Measurements from ENCODE around the gene MIEF2. TPM values are rescaled to one million over a fixed set of nuclear protein-coding genes. Genes with fewer than 3 reads are reported as not detected.

MIEF2 gene
- total RNA-seq, 1 experiment from 2014 or later, result 28.4 TPM

Other genes starting within 250 kb of the MIEF2 start
- gene ATPAF2, start 221.5 kb upstream of the MIEF2 start, total RNA-seq (2014; rRNA removed; shearing (Covaris generic); ENCODE audit: low replicate concordance), result 16.5 and 31.9 TPM in 2 replicates
- 2.6 and 7.8 TPM in 2 replicates for gene GID4, start 221.3 kb upstream of the MIEF2 start, total RNA-seq (2014; rRNA removed; shearing (Covaris generic); ENCODE audit: low replicate concordance)
- 33.4 and 56.6 TPM in 2 replicates for gene DRG2, start 172.7 kb upstream of the MIEF2 start, total RNA-seq (2014; rRNA removed; shearing (Covaris generic); ENCODE audit: low replicate concordance)
- gene MYO15A, start 151.9 kb upstream of the MIEF2 start, total RNA-seq (2014; rRNA removed; shearing (Covaris generic); ENCODE audit: low replicate concordance), result not detected in 2 replicates
- 43.2 and 55.3 TPM in 2 replicates for gene ALKBH5, start 76.8 kb upstream of the MIEF2 start, total RNA-seq (2014; rRNA removed; shearing (Covaris generic); ENCODE audit: low replicate concordance)
- gene LLGL1, start 35.0 kb upstream of the MIEF2 start, total RNA-seq (2014; rRNA removed; shearing (Covaris generic); ENCODE audit: low replicate concordance), result 18.1 and 21.4 TPM in 2 replicates
- 313 and 353 TPM in 2 replicates for gene FLII, start 1.9 kb upstream of the MIEF2 start, total RNA-seq (2014; rRNA removed; shearing (Covaris generic); ENCODE audit: low replicate concordance)
- gene TOP3A, start 54.3 kb downstream of the MIEF2 start, total RNA-seq (2014; rRNA removed; shearing (Covaris generic); ENCODE audit: low replicate concordance), result 11.9 and 15.9 TPM in 2 replicates
- gene SMCR8, start 54.6 kb downstream of the MIEF2 start, total RNA-seq (2014; rRNA removed; shearing (Covaris generic); ENCODE audit: low replicate concordance), result 7.0 and 9.7 TPM in 2 replicates
- gene SHMT1, start 102.9 kb downstream of the MIEF2 start, total RNA-seq (2014; rRNA removed; shearing (Covaris generic); ENCODE audit: low replicate concordance), result 83.3 and 108 TPM in 2 replicates
- gene EVPLL, start 117.1 kb downstream of the MIEF2 start, total RNA-seq (2014; rRNA removed; shearing (Covaris generic); ENCODE audit: low replicate concordance), result not detected in 2 replicates
- gene LGALS9C, start 216.1 kb downstream of the MIEF2 start, total RNA-seq (2014; rRNA removed; shearing (Covaris generic); ENCODE audit: low replicate concordance), result not detected in 2 replicates